A549 (cell line): ENCODE measurements around the gene INKA1.

ENCODE experiments used
- CHD2 ChIP-seq: fragments of 150-350 bp; IDR thresholded peaks from 2 replicates; pipeline ENCODE4 v1.6.1; 2014; ENCODE audit warnings: low read length; ENCODE audit not compliant: partially characterized antibody
- HDAC2 ChIP-seq: fragments of 200-600 bp; sonication (generic); IDR thresholded peaks from 2 replicates; pipeline ENCODE4 v1.6.1; 2016
- MAZ ChIP-seq: fragments of 150-350 bp; IDR thresholded peaks from 2 replicates; pipeline ENCODE4 v1.6.1; 2014; ENCODE audit warnings: antibody characterized with exemption, low read depth, low read length, borderline replicate concordance
- POLR2A ChIP-seq: IDR thresholded peaks from 2 replicates; pipeline ENCODE4 v1.6.1; 2012; ENCODE audit warnings: mild to moderate bottlenecking, low read length
- RFX5 ChIP-seq: fragments of 450-650 bp; IDR thresholded peaks from 2 replicates; pipeline ENCODE4 v1.7.1; 2014; ENCODE audit warnings: antibody characterized with exemption, mild to moderate bottlenecking, moderate library complexity
- SREBF2 ChIP-seq: fragments of 450-650 bp; IDR thresholded peaks from 2 replicates; pipeline ENCODE4 v1.6.1; 2014; ENCODE audit warnings: mild to moderate bottlenecking, moderate library complexity
- TF ChIP-seq, protein P1 (sequence below): fragments of 450-650 bp; IDR thresholded peaks from 2 replicates; pipeline ENCODE4 v1.6.1; 2014; ENCODE audit warnings: antibody characterized with exemption
- TF ChIP-seq, protein P2 (sequence below): fragments of >200 bp; sonication (Bioruptor Twin); formaldehyde crosslinking; IDR thresholded peaks from 3 replicates; pipeline ENCODE4 v1.5.1; 2016
- TF ChIP-seq, protein P3 (sequence below): IDR thresholded peaks from 2 replicates; pipeline ENCODE4 v1.6.1; 2012

DNA sequence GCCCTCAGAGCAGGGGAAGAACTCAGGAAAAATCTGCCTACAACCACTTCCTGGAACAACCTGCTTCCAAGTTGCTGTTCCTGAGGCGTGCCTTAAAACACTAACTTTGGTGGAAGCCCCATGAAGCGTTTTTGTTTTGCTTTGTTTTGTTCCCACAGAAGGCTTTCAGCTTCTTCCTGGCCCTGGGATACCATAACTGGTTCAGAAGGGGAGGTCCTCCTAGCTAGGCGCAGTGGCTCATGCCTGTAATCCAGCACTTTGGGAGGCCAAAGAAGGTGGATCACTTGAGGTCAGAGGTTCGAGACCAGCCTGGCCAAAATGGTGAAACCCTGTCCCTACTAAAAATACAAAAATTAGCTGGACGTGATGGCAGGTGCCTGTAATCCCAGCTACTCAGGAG lies 15.5 kb upstream of the INKA1 start:
- TF ChIP-seq, protein P1, sequence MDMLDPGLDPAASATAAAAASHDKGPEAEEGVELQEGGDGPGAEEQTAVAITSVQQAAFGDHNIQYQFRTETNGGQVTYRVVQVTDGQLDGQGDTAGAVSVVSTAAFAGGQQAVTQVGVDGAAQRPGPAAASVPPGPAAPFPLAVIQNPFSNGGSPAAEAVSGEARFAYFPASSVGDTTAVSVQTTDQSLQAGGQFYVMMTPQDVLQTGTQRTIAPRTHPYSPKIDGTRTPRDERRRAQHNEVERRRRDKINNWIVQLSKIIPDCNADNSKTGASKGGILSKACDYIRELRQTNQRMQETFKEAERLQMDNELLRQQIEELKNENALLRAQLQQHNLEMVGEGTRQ: no peak
- TF ChIP-seq, protein P2, sequence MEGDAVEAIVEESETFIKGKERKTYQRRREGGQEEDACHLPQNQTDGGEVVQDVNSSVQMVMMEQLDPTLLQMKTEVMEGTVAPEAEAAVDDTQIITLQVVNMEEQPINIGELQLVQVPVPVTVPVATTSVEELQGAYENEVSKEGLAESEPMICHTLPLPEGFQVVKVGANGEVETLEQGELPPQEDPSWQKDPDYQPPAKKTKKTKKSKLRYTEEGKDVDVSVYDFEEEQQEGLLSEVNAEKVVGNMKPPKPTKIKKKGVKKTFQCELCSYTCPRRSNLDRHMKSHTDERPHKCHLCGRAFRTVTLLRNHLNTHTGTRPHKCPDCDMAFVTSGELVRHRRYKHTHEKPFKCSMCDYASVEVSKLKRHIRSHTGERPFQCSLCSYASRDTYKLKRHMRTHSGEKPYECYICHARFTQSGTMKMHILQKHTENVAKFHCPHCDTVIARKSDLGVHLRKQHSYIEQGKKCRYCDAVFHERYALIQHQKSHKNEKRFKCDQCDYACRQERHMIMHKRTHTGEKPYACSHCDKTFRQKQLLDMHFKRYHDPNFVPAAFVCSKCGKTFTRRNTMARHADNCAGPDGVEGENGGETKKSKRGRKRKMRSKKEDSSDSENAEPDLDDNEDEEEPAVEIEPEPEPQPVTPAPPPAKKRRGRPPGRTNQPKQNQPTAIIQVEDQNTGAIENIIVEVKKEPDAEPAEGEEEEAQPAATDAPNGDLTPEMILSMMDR: no peak
- TF ChIP-seq, protein P3, sequence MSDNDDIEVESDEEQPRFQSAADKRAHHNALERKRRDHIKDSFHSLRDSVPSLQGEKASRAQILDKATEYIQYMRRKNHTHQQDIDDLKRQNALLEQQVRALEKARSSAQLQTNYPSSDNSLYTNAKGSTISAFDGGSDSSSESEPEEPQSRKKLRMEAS: no peak
- TF ChIP-seq CHD2 (no peak), POLR2A (no peak), HDAC2 (no peak), SREBF2 (no peak), RFX5 (no peak), MAZ (no peak)
